GM18526 (cell line): ENCODE measurements around the gene ADAMTS19.

Experiments
- POLR2A ChIP-seq: IDR thresholded peaks from 3 replicates; pipeline ENCODE4 v1.6.1; 2011; ENCODE audit not compliant: insufficient read length; ENCODE audit errors: extremely low read depth

ADAMTS19 gene

GRCh38 chr5:129629575-129629974 lies 169.5 kb downstream of the ADAMTS19 start:
- no peak for TF ChIP-seq POLR2A

- no peak for TF ChIP-seq POLR2A
Observed at GRCh38 chr5:129630101-129630500, 170.0 kb downstream of the ADAMTS19 start.

DNA sequence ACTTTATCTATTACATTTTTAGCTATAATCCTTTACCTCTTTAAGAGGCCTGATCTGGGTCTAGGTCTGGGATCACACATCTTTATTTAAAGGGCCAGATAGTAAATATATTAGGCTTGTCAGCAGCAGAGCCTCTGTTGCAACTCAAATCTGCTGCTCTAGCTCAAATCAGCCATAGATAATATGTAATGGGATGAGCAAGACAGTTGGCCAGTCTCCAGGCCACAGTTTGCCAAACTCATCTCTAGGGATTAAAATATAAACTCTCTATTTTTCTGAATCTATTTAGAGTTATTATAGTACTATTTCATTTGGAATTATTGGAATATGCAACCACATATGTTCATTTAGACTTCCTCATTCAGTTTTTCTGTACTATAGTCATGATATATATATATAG lies 171.9 kb downstream of the ADAMTS19 start:
- TF ChIP-seq POLR2A = no peak

DNA sequence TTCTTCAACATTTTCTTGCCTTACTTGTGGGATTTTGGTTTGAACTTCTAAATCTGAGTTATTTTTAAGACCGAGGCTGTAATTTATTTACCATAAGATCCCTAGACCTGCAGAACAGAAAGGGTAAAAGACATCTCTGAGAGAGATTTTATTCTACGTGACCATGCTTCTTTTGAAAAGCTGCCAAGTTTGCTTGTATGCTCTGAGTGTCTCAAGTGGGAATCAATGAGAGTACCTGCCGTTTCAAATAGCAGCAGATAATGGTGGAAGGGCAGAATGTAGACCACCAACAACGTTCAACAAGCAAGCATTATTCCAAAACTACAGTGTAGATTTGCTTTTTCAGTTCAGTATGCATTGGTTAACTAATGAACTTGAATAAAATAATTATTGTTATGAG lies 179.2 kb downstream of the ADAMTS19 start:
- TF ChIP-seq POLR2A = no peak

DNA sequence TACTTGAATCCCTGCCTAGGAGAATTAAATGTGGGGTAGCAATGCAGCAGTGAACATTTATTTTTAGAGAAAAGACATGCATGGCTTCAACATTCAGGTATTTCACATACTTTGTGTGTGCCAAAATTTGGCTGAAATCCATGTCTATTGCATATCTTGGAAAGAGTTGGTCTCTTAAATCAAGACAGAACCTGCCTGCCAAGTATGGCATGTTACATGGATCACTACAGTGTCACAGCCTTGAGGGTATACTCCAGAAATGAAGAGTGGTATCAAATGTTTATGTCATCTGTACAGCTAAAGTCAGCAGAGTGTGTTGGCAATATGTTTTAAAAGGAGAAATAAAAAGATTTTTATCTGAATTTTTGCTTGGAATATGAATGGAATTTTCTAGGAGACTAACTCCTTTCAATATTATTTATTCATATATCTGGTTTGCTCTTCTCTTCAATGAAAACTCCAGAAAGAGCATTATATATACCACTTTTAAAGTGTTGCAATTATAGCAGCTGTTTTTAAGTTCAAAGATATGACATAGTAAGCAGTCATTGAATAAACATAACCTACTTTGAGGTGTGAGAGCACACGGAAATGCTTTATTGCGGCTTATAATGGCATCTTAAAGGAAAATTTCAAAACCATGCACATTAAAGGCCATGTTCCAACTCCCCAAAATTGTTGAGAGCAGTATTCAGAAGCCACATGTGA lies 192.4 kb downstream of the ADAMTS19 start:
- TF ChIP-seq POLR2A = no peak

DNA sequence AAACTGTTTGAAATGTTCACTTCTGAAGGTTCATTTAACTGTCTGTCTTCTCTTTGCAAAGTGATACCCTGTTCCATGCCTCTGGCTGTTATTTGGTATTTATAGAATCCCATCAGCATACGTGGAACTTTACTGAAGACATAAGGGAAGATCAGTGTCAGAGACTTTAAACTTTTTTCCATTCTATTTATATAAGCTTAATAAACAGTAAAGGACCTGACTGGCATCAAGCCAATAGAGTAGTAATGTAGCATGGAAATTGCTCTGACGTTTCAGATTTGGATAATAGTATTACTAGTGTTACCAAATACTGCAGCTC lies 192.9 kb downstream of the ADAMTS19 start:
- no peak for TF ChIP-seq POLR2A

DNA sequence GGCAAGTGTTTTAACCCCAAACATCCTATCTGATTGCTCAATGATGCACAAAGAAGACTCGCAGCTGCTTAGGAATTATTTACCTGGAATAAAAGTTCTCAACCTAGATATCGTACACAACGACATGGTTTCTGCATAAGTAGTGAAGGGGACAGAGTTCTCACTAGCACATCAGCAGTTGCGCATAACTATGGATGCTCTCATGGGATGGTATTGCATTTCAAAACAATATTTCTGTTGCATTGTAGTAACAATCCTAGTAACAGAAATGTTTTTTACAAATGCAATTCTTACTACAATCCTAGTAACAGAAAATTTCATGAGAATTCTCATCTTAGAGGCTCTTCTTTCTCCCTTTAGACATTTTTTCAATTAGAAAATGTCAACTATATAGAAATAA lies 193.3 kb downstream of the ADAMTS19 start:
- no peak for TF ChIP-seq POLR2A

- no peak for TF ChIP-seq POLR2A
Observed at GRCh38 chr5:129656952-129657351, 196.9 kb downstream of the ADAMTS19 start.

DNA sequence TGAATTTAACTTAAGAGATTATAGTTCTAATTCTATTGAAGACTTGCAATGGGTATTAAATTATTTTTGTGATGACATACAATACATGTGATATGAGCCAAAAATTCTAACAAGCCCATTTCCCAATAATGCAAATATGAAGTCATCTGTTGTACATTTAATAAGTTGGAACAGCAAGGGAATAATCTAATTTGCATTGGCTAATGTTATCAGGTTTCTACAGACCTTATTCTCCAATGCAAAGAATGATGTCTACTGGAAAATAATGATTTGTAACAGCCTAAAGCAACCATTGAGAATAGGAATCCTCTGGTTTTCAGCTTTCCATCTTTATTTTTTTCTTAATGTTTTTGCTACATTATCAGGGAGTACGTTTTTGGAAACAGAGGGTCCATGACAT lies 198.7 kb downstream of the ADAMTS19 start:
- TF ChIP-seq POLR2A = no peak

DNA sequence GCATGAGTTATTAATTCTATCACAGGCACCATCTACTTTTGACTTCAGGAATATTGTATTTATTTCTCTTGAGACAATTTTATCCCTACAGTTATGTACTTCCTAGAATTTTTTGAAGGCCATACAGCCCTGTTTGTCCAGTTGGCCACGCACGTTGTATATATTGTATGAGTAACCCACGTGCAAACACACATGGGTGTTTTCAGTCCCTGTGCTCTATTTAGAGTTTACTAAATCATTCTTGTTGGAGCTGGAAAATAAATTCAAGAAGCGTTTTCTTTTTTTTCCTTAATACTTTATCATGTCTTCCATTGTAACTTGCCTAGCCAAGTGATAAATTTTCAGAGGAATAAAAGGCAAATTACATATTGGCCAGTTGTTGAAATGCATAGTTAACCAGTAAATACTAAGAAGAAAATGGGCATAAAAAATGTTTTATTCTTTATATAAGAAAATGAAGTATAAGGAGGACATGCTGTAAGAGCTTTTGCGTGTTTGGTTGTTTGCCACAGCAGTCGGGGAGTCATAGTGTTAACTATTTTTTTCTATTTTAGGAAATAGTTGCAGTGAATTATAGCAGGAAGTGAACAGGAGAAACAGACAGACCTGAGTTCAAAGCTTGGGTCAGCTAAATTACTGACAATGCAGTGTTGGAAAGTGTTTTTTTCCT lies 201.4 kb downstream of the ADAMTS19 start:
- TF ChIP-seq POLR2A = no peak

GRCh38 chr5:129664336-129664937 lies 204.3 kb downstream of the ADAMTS19 start:
- TF ChIP-seq POLR2A = no peak

DNA sequence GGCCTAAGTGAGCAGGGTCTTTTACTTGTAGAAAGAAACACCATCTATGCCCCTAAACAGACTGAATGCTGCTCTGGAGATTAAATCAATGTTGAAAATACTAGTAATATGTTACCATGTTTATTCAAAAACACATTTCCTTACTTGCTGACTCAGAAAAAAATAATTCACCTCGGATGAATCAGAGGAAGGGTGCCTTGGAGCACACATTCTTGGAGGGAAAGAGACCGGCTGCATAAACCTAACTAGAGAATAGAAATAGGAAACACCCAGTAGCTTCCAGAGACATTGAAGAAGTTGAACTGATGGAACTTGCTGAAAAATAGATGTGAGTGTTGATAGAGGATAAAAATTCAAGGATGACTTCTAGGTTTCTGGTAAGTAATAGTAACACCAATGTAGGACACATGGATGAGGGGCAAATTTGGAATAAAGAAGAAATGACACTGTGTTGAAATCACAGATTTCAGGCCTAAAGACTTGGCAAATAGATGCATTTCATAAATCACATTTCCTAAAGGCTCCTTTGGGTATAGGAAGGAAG lies 210.9 kb downstream of the ADAMTS19 start:
- no peak for TF ChIP-seq POLR2A

GRCh38 chr5:129672006-129672405 lies 211.9 kb downstream of the ADAMTS19 start:
- no peak for TF ChIP-seq POLR2A

- TF ChIP-seq POLR2A = no peak
Observed at GRCh38 chr5:129679671-129680070, 219.6 kb downstream of the ADAMTS19 start.

- TF ChIP-seq POLR2A = no peak
Observed at GRCh38 chr5:129687941-129688340, 227.8 kb downstream of the ADAMTS19 start.

- no peak for TF ChIP-seq POLR2A
Observed at GRCh38 chr5:129689045-129689444, 228.9 kb downstream of the ADAMTS19 start.
